HepG2 (cell line): Measurements from ENCODE around the gene TPX2. TPM values are rescaled to one million over a fixed set of nuclear protein-coding genes. Genes with fewer than 3 reads are reported as not detected.

Experiments
- BCL6 ChIP-seq: IDR thresholded peaks from 2 replicates; pipeline ENCODE4 v1.6.1; 2016; ENCODE audit warnings: missing genetic modification reagents, missing compliant biosample characterization
- DR1 ChIP-seq: sonication (generic); formaldehyde crosslinking; IDR thresholded peaks from 2 replicates; pipeline ENCODE4 v1.8.0; 2021; ENCODE audit warnings: mild to moderate bottlenecking, missing genetic modification reagents, inconsistent platforms
- EEA1 ChIP-seq: sonication (generic); formaldehyde crosslinking; IDR thresholded peaks from 2 replicates; pipeline ENCODE4 v1.5.1; 2020; ENCODE audit warnings: mild to moderate bottlenecking, missing genetic modification reagents, borderline replicate concordance
- FOSL2 ChIP-seq: sonication (generic); formaldehyde crosslinking; IDR thresholded peaks from 2 replicates; pipeline ENCODE4 v1.4.0; 2020; ENCODE audit warnings: missing genetic modification reagents
- FOXJ3 ChIP-seq: sonication (generic); formaldehyde crosslinking; IDR thresholded peaks from 2 replicates; pipeline ENCODE4 v1.4.0; 2020; ENCODE audit warnings: missing genetic modification reagents, mild to moderate bottlenecking, borderline replicate concordance
- FOXP4 ChIP-seq: sonication (generic); formaldehyde crosslinking; IDR thresholded peaks from 2 replicates; pipeline ENCODE4 v1.4.0; 2020; ENCODE audit warnings: missing genetic modification reagents
- GATA4 ChIP-seq: sonication (generic); IDR thresholded peaks from 2 replicates; pipeline ENCODE4 v1.6.1; 2016; ENCODE audit warnings: antibody characterized with exemption, low read depth, borderline replicate concordance
- GATAD1 ChIP-seq: IDR thresholded peaks from 2 replicates; pipeline ENCODE4 v1.6.1; 2016; ENCODE audit warnings: missing genetic modification reagents, missing compliant biosample characterization
- HOXA3 ChIP-seq: sonication (generic); formaldehyde crosslinking; IDR thresholded peaks from 2 replicates; pipeline ENCODE4 v1.5.0; 2020; ENCODE audit warnings: missing genetic modification reagents
- MLXIP ChIP-seq: sonication (generic); formaldehyde crosslinking; IDR thresholded peaks from 2 replicates; pipeline ENCODE4 v1.9.0; 2021; ENCODE audit warnings: missing genetic modification reagents, borderline replicate concordance
- SIX1 ChIP-seq: sonication (generic); formaldehyde crosslinking; IDR thresholded peaks from 2 replicates; pipeline ENCODE4 v1.4.0; 2020; ENCODE audit warnings: missing genetic modification reagents, borderline replicate concordance
- SMC3 ChIP-seq: IDR thresholded peaks from 2 replicates; pipeline ENCODE4 v1.6.1; 2011; ENCODE audit warnings: low read length, improper control_type of control experiment
- TBP ChIP-seq: sonication (generic); formaldehyde crosslinking; IDR thresholded peaks from 2 replicates; pipeline ENCODE4 v1.5.0; 2020; ENCODE audit warnings: missing genetic modification reagents
- ZNF256 ChIP-seq: sonication (generic); formaldehyde crosslinking; conservative IDR thresholded peaks from 2 replicates; pipeline ENCODE4 v1.4.0; 2020; ENCODE audit warnings: missing genetic modification reagents
- ZNF574 ChIP-seq: sonication (generic); formaldehyde crosslinking; IDR thresholded peaks from 2 replicates; pipeline ENCODE4 v1.4.0; 2020; ENCODE audit warnings: missing genetic modification reagents
- ZNF710 ChIP-seq: sonication (generic); formaldehyde crosslinking; IDR thresholded peaks from 2 replicates; pipeline ENCODE4 v1.5.0; 2020; ENCODE audit warnings: mild to moderate bottlenecking, missing genetic modification reagents, borderline replicate concordance
- ZSCAN5A ChIP-seq: sonication (generic); formaldehyde crosslinking; IDR thresholded peaks from 2 replicates; pipeline ENCODE4 v1.8.0; 2022; ENCODE audit warnings: mild to moderate bottlenecking, missing genetic modification reagents, borderline replicate concordance
- polyA plus RNA-seq, 8 experiments: library from polyadenylated mRNA; depleted of rRNA in 3 of 8; stranded (reverse) in 7 of 8; unstranded in 1 of 8; fragments of >200 nt; fragmentation: Illumina TruSeq in 4 of 8; extraction: Trizol in 4 of 8; gene quantifications; 2 replicates each; pipeline versions ENCODE4 v1.2.1 to v1.2.3, GENCODE V29; 2011 to 2016; ENCODE audit warnings: low read depth in 4 of 8, missing spikeins in 1 of 8, mixed read lengths in 1 of 8; ENCODE audit not compliant: insufficient read depth in 1 of 8
- total RNA-seq, 5 experiments: library from RNA; depleted of rRNA; stranded (reverse); fragments of >200 nt; fragmentation: Illumina TruSeq; extraction: Trizol; gene quantifications; 2 replicates each; pipeline ENCODE4 v1.2.3, GENCODE V29; 2016; ENCODE audit warnings: low read depth in 1 of 5
- TF ChIP-seq, protein P1 (sequence below): sonication (generic); formaldehyde crosslinking; IDR thresholded peaks from 2 replicates; pipeline ENCODE4 v1.4.0; 2020; ENCODE audit warnings: missing genetic modification reagents

The TPX2 gene
- total and polyA plus RNA-seq, 2 of the 13 experiments (the other 11 are each of a cell fraction or from before 2014, with no cell fraction given) = 34.3 to 124 TPM

GRCh38 chr20:31709939-31710338 is 29.2 kb upstream of the TPX2 start (continued):
- TF ChIP-seq GATA4 = no peak
- no peak for TF ChIP-seq TBP (CRISPR knock-in tag)
- peak; percentile 52; the same call in 1 of the 2 replicates for TF ChIP-seq FOXP4 (CRISPR knock-in tag)
- no peak for TF ChIP-seq SMC3
- TF ChIP-seq FOXJ3 = no peak
- TF ChIP-seq DR1 = no peak
- TF ChIP-seq HOXA3 (CRISPR knock-in tag) = no peak
- TF ChIP-seq SIX1 (CRISPR knock-in tag) = no peak
- TF ChIP-seq GATAD1 (CRISPR knock-in tag) = no peak
- peak; percentile 41; the same call in 1 of the 2 replicates for TF ChIP-seq FOSL2
- peak; percentile 37; the same call in 1 of the 2 replicates for TF ChIP-seq BCL6 (CRISPR knock-in tag)
- TF ChIP-seq ZNF256 (CRISPR knock-in tag) = no peak
- TF ChIP-seq EEA1 (CRISPR knock-in tag) = no peak
- no peak for TF ChIP-seq MLXIP (CRISPR knock-in tag)
- TF ChIP-seq ZNF574 (CRISPR knock-in tag) = 0 out of 2 replicates have a peak, but pooled peaks have one; percentile 1
- no peak for TF ChIP-seq ZNF710 (CRISPR knock-in tag)
- no peak for TF ChIP-seq ZSCAN5A (CRISPR knock-in tag)
- TF ChIP-seq, protein P1, sequence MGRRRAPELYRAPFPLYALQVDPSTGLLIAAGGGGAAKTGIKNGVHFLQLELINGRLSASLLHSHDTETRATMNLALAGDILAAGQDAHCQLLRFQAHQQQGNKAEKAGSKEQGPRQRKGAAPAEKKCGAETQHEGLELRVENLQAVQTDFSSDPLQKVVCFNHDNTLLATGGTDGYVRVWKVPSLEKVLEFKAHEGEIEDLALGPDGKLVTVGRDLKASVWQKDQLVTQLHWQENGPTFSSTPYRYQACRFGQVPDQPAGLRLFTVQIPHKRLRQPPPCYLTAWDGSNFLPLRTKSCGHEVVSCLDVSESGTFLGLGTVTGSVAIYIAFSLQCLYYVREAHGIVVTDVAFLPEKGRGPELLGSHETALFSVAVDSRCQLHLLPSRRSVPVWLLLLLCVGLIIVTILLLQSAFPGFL = no peak
